Neural cell (in vitro differentiated cells): ENCODE results near the gene RCL1. TPM values are rescaled to one million over a fixed set of nuclear protein-coding genes. Genes with fewer than 3 reads are reported as not detected.

Source experiments
- H2AFZ ChIP-seq: fragments of 200-600, 300-800 bp; sonication (generic), shearing (Covaris generic); 2 replicates; pipeline ENCODE4 v1.6.0; 2014; ENCODE audit warnings: low read depth, mild to moderate bottlenecking, antibody characterized with exemption, low read length, moderate library complexity
- H3F3A ChIP-seq: fragments of 200-600 bp; shearing (Covaris generic); 2 replicates; pipeline ENCODE4 v1.6.1; 2016; ENCODE audit warnings: mild to moderate bottlenecking, moderate library complexity, mixed read lengths, antibody characterized with exemption, low read length; ENCODE audit not compliant: insufficient read depth, poor library complexity, severe bottlenecking
- H3K27ac ChIP-seq: fragments of 200-600, 300-800 bp; sonication (generic), shearing (Covaris generic); 2 replicates; pipeline ENCODE4 v1.5.1; 2014; ENCODE audit warnings: mild to moderate bottlenecking, low read length, moderate library complexity
- H3K27me3 ChIP-seq: fragments of 300-800, 200-600 bp; sonication (generic), shearing (Covaris generic); 2 replicates; pipeline ENCODE4 v1.6.0; 2014; ENCODE audit warnings: mild to moderate bottlenecking, low read depth, low read length, moderate library complexity; ENCODE audit not compliant: insufficient read depth
- H3K36me3 ChIP-seq: fragments of 300-800, 200-600 bp; sonication (generic), shearing (Covaris generic); 2 replicates; pipeline ENCODE4 v1.5.1; 2014; ENCODE audit warnings: mild to moderate bottlenecking, antibody characterized with exemption, low read length, moderate library complexity; ENCODE audit not compliant: insufficient read depth
- H3K4me2 ChIP-seq: fragments of 300-800, 200-600 bp; sonication (generic), shearing (Covaris generic); 2 replicates; pipeline ENCODE4 v1.6.0; 2014; ENCODE audit warnings: mild to moderate bottlenecking, low read length
- H3K4me3 ChIP-seq: fragments of 300-800, 200-600 bp; sonication (generic), shearing (Covaris generic); 2 replicates; pipeline ENCODE4 v1.5.1; 2014; ENCODE audit warnings: mild to moderate bottlenecking, low read length, moderate library complexity
- H3K79me2 ChIP-seq: fragments of 200-600 bp; shearing (Covaris generic); replicated peaks from 2 replicates; pipeline ENCODE4 v1.6.0; 2014; ENCODE audit warnings: mild to moderate bottlenecking, low read length, moderate library complexity; ENCODE audit not compliant: insufficient read depth
- H3K9ac ChIP-seq: fragments of 300-800, 200-600 bp; sonication (generic), shearing (Covaris generic); 2 replicates; pipeline ENCODE4 v1.6.1; 2016; ENCODE audit warnings: mild to moderate bottlenecking, low read length, mixed read lengths
- H3K9me2 ChIP-seq: fragments of 200-600 bp; shearing (Covaris generic); 2 replicates; pipeline ENCODE4 v1.6.1; 2016; ENCODE audit warnings: mild to moderate bottlenecking, low read length, mixed read lengths; ENCODE audit not compliant: insufficient read depth
- H3K9me3 ChIP-seq: fragments of 200-600, 300-800 bp; sonication (generic), shearing (Covaris generic); 2 replicates; pipeline ENCODE4 v1.6.1; 2016; ENCODE audit warnings: mild to moderate bottlenecking, mixed run types, low read length, moderate library complexity, mixed read lengths
- H4K20me1 ChIP-seq: fragments of 200-600 bp; shearing (Covaris generic); 2 replicates; pipeline ENCODE4 v1.6.1; 2016; ENCODE audit warnings: mild to moderate bottlenecking, mixed run types; ENCODE audit not compliant: insufficient read depth
- EP300 ChIP-seq: fragments of 450-650 bp; conservative IDR thresholded peaks from 2 replicates; pipeline ENCODE4 v1.6.1; 2014; ENCODE audit warnings: antibody characterized with exemption, mild to moderate bottlenecking, moderate library complexity; ENCODE audit not compliant: poor library complexity, severe bottlenecking
- EZH2 ChIP-seq: fragments of 200-600, 300-800 bp; shearing (Covaris generic), sonication (generic); IDR thresholded peaks from 2 replicates; pipeline ENCODE4 v1.6.1; 2014; ENCODE audit warnings: antibody characterized with exemption, low read length, borderline replicate concordance, mild to moderate bottlenecking; ENCODE audit not compliant: insufficient read depth, poor library complexity, severe bottlenecking
- MXI1 ChIP-seq: fragments of 450-650 bp; conservative IDR thresholded peaks from 2 replicates; pipeline ENCODE4 v1.6.1; 2014; ENCODE audit warnings: antibody characterized with exemption, mild to moderate bottlenecking; ENCODE audit not compliant: poor library complexity, severe bottlenecking
- POLR2AphosphoS5 ChIP-seq: IDR thresholded peaks from 2 replicates; pipeline ENCODE4 v1.6.1; 2012
- RAD21 ChIP-seq: fragments of 450-650 bp; conservative IDR thresholded peaks from 2 replicates; pipeline ENCODE4 v1.6.1; 2014; ENCODE audit warnings: antibody characterized with exemption, mild to moderate bottlenecking, moderate library complexity
- REST ChIP-seq: IDR thresholded peaks from 2 replicates; pipeline ENCODE4 v1.6.1; 2012; ENCODE audit warnings: borderline replicate concordance
- SMC3 ChIP-seq: fragments of 450-650 bp; conservative IDR thresholded peaks from 2 replicates; pipeline ENCODE4 v1.6.1; 2014; ENCODE audit warnings: antibody characterized with exemption, mild to moderate bottlenecking, moderate library complexity; ENCODE audit not compliant: poor library complexity
- TAF1 ChIP-seq: IDR thresholded peaks from 2 replicates; pipeline ENCODE4 v1.6.1; 2012; ENCODE audit warnings: low read depth
- polyA plus RNA-seq: library from polyadenylated mRNA; depleted of rRNA; stranded (reverse); fragments of >200 nt; gene quantifications from 2 replicates; pipeline ENCODE4 v1.2.3, GENCODE V29; 2014
- TF ChIP-seq, protein P1 (sequence below): fragments of 450-650 bp; IDR thresholded peaks from 2 replicates; pipeline ENCODE4 v1.5.1; 2014; ENCODE audit warnings: antibody characterized with exemption, mild to moderate bottlenecking, moderate library complexity; ENCODE audit not compliant: poor library complexity, severe bottlenecking

Gene RCL1
- polyA plus RNA-seq, 1 donor from 2014 or later = 4.2 TPM

- Histone ChIP-seq H3K4me2 (no peak overlapping the region), H3K27ac (no peak overlapping the region)
- TF ChIP-seq EP300 (no peak), EZH2 (no peak), REST (no peak), TAF1 (no peak), SMC3 (no peak), POLR2AphosphoS5 (no peak), RAD21 (no peak), MXI1 (no peak)
- TF ChIP-seq, protein P1, sequence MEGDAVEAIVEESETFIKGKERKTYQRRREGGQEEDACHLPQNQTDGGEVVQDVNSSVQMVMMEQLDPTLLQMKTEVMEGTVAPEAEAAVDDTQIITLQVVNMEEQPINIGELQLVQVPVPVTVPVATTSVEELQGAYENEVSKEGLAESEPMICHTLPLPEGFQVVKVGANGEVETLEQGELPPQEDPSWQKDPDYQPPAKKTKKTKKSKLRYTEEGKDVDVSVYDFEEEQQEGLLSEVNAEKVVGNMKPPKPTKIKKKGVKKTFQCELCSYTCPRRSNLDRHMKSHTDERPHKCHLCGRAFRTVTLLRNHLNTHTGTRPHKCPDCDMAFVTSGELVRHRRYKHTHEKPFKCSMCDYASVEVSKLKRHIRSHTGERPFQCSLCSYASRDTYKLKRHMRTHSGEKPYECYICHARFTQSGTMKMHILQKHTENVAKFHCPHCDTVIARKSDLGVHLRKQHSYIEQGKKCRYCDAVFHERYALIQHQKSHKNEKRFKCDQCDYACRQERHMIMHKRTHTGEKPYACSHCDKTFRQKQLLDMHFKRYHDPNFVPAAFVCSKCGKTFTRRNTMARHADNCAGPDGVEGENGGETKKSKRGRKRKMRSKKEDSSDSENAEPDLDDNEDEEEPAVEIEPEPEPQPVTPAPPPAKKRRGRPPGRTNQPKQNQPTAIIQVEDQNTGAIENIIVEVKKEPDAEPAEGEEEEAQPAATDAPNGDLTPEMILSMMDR = no peak
These were observed 64.5 kb downstream of the RCL1 start for GRCh38 chr9:4857163-4857810.

GRCh38 chr9:4859035-4859434 lies 66.3 kb downstream of the RCL1 start:
- no peaks in the 10 kb centered on the region for H3K79me2 ChIP-seq
- no peak overlapping the region for H3K27ac ChIP-seq
- no peaks in the 10 kb centered on the region for H3K9me2 ChIP-seq
- no peaks in the 10 kb centered on the region for H3K27me3 ChIP-seq
- no peak overlapping the region for H3K4me2 ChIP-seq
- no peak overlapping the region for H2AFZ ChIP-seq
- H3F3A ChIP-seq = no peaks in the 10 kb centered on the region
- H3K9me3 ChIP-seq = no peaks in the 10 kb centered on the region
- TF ChIP-seq TAF1 = no peak
- no peak for TF ChIP-seq RAD21
- TF ChIP-seq, protein P1 = no peak
- TF ChIP-seq EP300 = no peak
- TF ChIP-seq SMC3 = no peak
- H4K20me1 ChIP-seq = no peaks in the 10 kb centered on the region
- H3K9ac ChIP-seq = no peak overlapping the region
- no peaks in the 10 kb centered on the region for H3K36me3 ChIP-seq
- no peak overlapping the region for H3K4me3 ChIP-seq

More at GRCh38 chr9:4857163-4857810, 64.5 kb downstream of the RCL1 start:
- H3K9me3 ChIP-seq = no peaks in the 10 kb centered on the region
- H3F3A ChIP-seq = no peaks in the 10 kb centered on the region
- no peaks in the 10 kb centered on the region for H4K20me1 ChIP-seq
- H3K79me2 ChIP-seq = no peaks in the 10 kb centered on the region
- H2AFZ ChIP-seq = no peak overlapping the region
- no peaks in the 10 kb centered on the region for H3K27me3 ChIP-seq
- H3K9ac ChIP-seq = no peak overlapping the region
- H3K9me2 ChIP-seq = no peaks in the 10 kb centered on the region
- H3K4me3 ChIP-seq = no peak overlapping the region
- no peaks in the 10 kb centered on the region for H3K36me3 ChIP-seq
